Psoas muscle (tissue), 8 donors: ENCODE results near the gene GPR156. TPM values are rescaled to one million over a fixed set of nuclear protein-coding genes. Genes with fewer than 3 reads are reported as not detected.
A peak's percentile ranks its signal among the peaks of the same experiment; 100 is the strongest.

Experiments
- ATAC-seq, 4 donors: fragments of 200-7000 bp; cut with Tn5 transposase; one replicate each; pipeline ENCODE4 v1.9.1; 2020; ENCODE audit warnings: moderate library complexity in 3 of 4, mild to moderate bottlenecking in 2 of 4
- DNase-seq, 2 donors: peaks; one replicate each; pipeline ENCODE4 v3.0.0-alpha.2; 2020
- H3K27ac ChIP-seq: fragments of 200-600 bp; one replicate; pipeline ENCODE4 v1.8.0; 2022
- H3K27me3 ChIP-seq, 3 donors: fragments of 200-600 bp in 1 of 3; one replicate each; pipeline versions ENCODE4 v1.6.1 to v1.8.0; 2013 to 2022; ENCODE audit warnings: low read length in 2 of 3, mild to moderate bottlenecking in 2 of 3, moderate library complexity in 1 of 3; ENCODE audit not compliant: insufficient read depth in 3 of 3
- H3K36me3 ChIP-seq, 2 donors: fragments of 200-600 bp in 1 of 2; one replicate each; pipeline versions ENCODE4 v1.6.1 to v1.8.0; 2013 to 2022; ENCODE audit warnings: low read depth in 1 of 2, mild to moderate bottlenecking in 1 of 2, moderate library complexity in 1 of 2; ENCODE audit not compliant: insufficient read depth in 1 of 2
- H3K4me1 ChIP-seq: fragments of 200-600 bp; one replicate; pipeline ENCODE4 v1.8.0; 2022
- H3K4me3 ChIP-seq: fragments of 200-600 bp; one replicate; pipeline ENCODE4 v1.8.0; 2022; ENCODE audit warnings: mild to moderate bottlenecking
- H3K9me3 ChIP-seq: fragments of 200-600 bp; one replicate; pipeline ENCODE4 v1.8.0; 2022
- CTCF ChIP-seq: fragments of 200-600 bp; IDR thresholded peaks from one replicate; pipeline ENCODE4 v1.8.0; 2022; ENCODE audit warnings: antibody characterized with exemption
- WGBS, 3 donors: extraction: QIAGEN DNeasy Blood & Tissue Kit; methylation state at CpG; one replicate each; pipeline versions ENCODE4 v1.1.6 to v1.1.7; 2013; 5-methylcytosine and 5-hydroxymethylcytosine counted together
- intact Hi-C, 2 donors: fragments of 100-400 bp; cut with DNase I; formaldehyde crosslinking; loops; one replicate each; pipeline versions ENCODE4 v1.11.0 to v1.14.2; 2022
- polyA plus RNA-seq, 3 donors: library from polyadenylated mRNA; stranded (reverse); fragments of 200-250 nt; gene quantifications; one replicate each; pipeline ENCODE4 v1.2.3, GENCODE V29; 2013
- total RNA-seq, 4 donors: library from RNA; stranded (reverse); fragmentation: NEBNext Ultra II Directional in 2 of 4; extraction: Animal tissue kit (Norgen Biotek cat#: 25700) in 2 of 4; gene quantifications; one replicate each; pipeline versions ENCODE4 v1.2.1 to v1.2.4, GENCODE V29; 2021 to 2023
- donor health status: healthy with polysubstance abuse.
- donor health status: DM: no; HTN: no; CAD: no; lungs with moderate emphysema.
- donor health status: Bipolar disorder and iron deficiency.
- donor health status: healthy.
- donor health status: DM: yes; HTN: yes; CAD: no.
- donor health status: DM: no; HTN: no; CAD: no.
- donor health status: DM: no; HTN: no; CAD: no.
- donor health status: DM: yes; HTN: yes; CAD: no.

Gene GPR156
- total and polyA plus RNA-seq, 7 donors, result 0.01 to 0.43 (median 0.20) TPM; not detected in 3

GRCh38 chr3:120200493-120201235 is 84.4 kb downstream of the GPR156 start:
- H3K36me3 ChIP-seq, result no peaks in the 10 kb centered on the region
- H3K4me1 ChIP-seq, result peaks cover 19% of the 10 kb centered on the region
- WGBS, 3 donors, result 83 to 88% (median 83%) methylated on average over 6 of the region's 6 CpGs
- ATAC-seq (no peak), DNase-seq (no peak)
- no peak for TF ChIP-seq CTCF
- H3K27me3 ChIP-seq, result no peaks in the 10 kb centered on the region
- no peak overlapping the region for H3K4me3 ChIP-seq
- H3K27ac ChIP-seq, result no peak overlapping the region
- no peaks in the 10 kb centered on the region for H3K9me3 ChIP-seq
- intact Hi-C loops, result loop anchor here in 1 of 2 donors (5.0 kb wide), 1 partner anchor 103 kb away; no protein-coding TSS in a partner anchor

- Histone ChIP-seq H3K4me1 (peaks cover 18% of the 10 kb centered on the region), H3K27ac (no peak overlapping the region), H3K9me3 (no peaks in the 10 kb centered on the region), H3K27me3 (no peaks in the 10 kb centered on the region), H3K4me3 (no peak overlapping the region), H3K36me3 (no peaks in the 10 kb centered on the region)
- intact Hi-C loops, result loop anchor here in 1 of 2 donors (5.0 kb wide), 1 partner anchor 306 kb away; no protein-coding TSS in a partner anchor
- no peak for DNase-seq
- 57 to 63% (median 62%) methylated on average over 3 of the region's 3 CpGs for WGBS, 3 donors
- no peak for TF ChIP-seq CTCF
- ATAC-seq, result peak; percentile 55 to 70 (median 65)
Measured at GRCh38 chr3:120198305-120198878, 86.6 kb downstream of the GPR156 start.

GRCh38 chr3:120196812-120197211 is 88.2 kb downstream of the GPR156 start:
- 70 to 76% (median 72%) methylated on average over 2 of the region's 2 CpGs for WGBS, 3 donors
- Histone ChIP-seq H3K4me3 (no peak overlapping the region), H3K27me3 (no peaks in the 10 kb centered on the region), H3K36me3 (no peaks in the 10 kb centered on the region), H3K27ac (no peak overlapping the region), H3K9me3 (no peaks in the 10 kb centered on the region), H3K4me1 (peaks cover 5% of the 10 kb centered on the region)
- no peak for ATAC-seq
- intact Hi-C loops, result loop anchor here in 1 of 2 donors (5.0 kb wide), 1 partner anchor 305 kb away; no protein-coding TSS in a partner anchor
- DNase-seq, result no peak
- no peak for TF ChIP-seq CTCF

- no peak for TF ChIP-seq CTCF
- Histone ChIP-seq H3K4me1 (no peaks in the 10 kb centered on the region), H3K9me3 (no peaks in the 10 kb centered on the region), H3K4me3 (no peak overlapping the region), H3K27ac (no peak overlapping the region), H3K27me3 (no peaks in the 10 kb centered on the region), H3K36me3 (no peaks in the 10 kb centered on the region)
- DNase-seq, result no peak
- ATAC-seq, result no peak
- intact Hi-C loops, result loop anchor here in 1 of 2 donors (5.0 kb wide), 1 partner anchor 304 kb away; no protein-coding TSS in a partner anchor
- WGBS, 3 donors, result 70 to 81% (median 77%) methylated on average over 4 of the region's 4 CpGs
Measured at GRCh38 chr3:120196333-120196732, 88.7 kb downstream of the GPR156 start.
